ENCODE results near the gene DSG1.
"Not testable (repeated sequence)": the region's sequence is repeated elsewhere in the genome, so short reads cannot be mapped to it uniquely, and the experiment has no call there.

DSG1 gene

GRCh38 chr18:31325051-31325450, 7.1 kb downstream of the DSG1 start:
- no peak for DNase-seq (ENCODE audit: low read depth)
- H3K4me3 ChIP-seq (ENCODE audit: low read depth, low read length) = no peak overlapping the region
- no peak for TF ChIP-seq CTCF (IDR thresholded peaks at IDR 0.05; ENCODE audit: low read depth, low read length, missing control alignments)

GRCh38 chr18:31329787-31330438, 12.0 kb downstream of the DSG1 start:
- no peak for TF ChIP-seq CTCF (IDR thresholded peaks at IDR 0.05; ENCODE audit: low read depth, low read length, missing control alignments)
- no peak for DNase-seq (ENCODE audit: low read depth)
- H3K4me3 ChIP-seq (ENCODE audit: low read depth, low read length) = no peak overlapping the region

GRCh38 chr18:31343454-31343853, 25.5 kb downstream of the DSG1 start:
- TF ChIP-seq CTCF (IDR thresholded peaks at IDR 0.05; ENCODE audit: low read depth, low read length, missing control alignments) = no peak
- no peak for DNase-seq (ENCODE audit: low read depth)
- no peak overlapping the region for H3K4me3 ChIP-seq (ENCODE audit: low read depth, low read length)

GRCh38 chr18:31353336-31353735, 35.4 kb downstream of the DSG1 start:
- not testable (repeated sequence) for H3K4me3 ChIP-seq (ENCODE audit: low read depth, low read length); DNase-seq (ENCODE audit: low read depth)

GRCh38 chr18:31354990-31355389, 37.0 kb downstream of the DSG1 start:
- no peak overlapping the region for H3K4me3 ChIP-seq (ENCODE audit: low read depth, low read length)
- no peak for TF ChIP-seq CTCF (IDR thresholded peaks at IDR 0.05; ENCODE audit: low read depth, low read length, missing control alignments)

GRCh38 chr18:31356025-31356424, 38.1 kb downstream of the DSG1 start:
- no peak for DNase-seq (ENCODE audit: low read depth)
- no peak overlapping the region for H3K4me3 ChIP-seq (ENCODE audit: low read depth, low read length)
- no peak for TF ChIP-seq CTCF (IDR thresholded peaks at IDR 0.05; ENCODE audit: low read depth, low read length, missing control alignments)

More at GRCh38 chr18:31354990-31355389, 37.0 kb downstream of the DSG1 start:
- no peak for DNase-seq (ENCODE audit: low read depth)

- H3K4me3 ChIP-seq (ENCODE audit: low read depth, low read length) = no peak overlapping the region
- no peak for TF ChIP-seq CTCF (IDR thresholded peaks at IDR 0.05; ENCODE audit: low read depth, low read length, missing control alignments)
- DNase-seq (ENCODE audit: low read depth) = no peak
Observed at GRCh38 chr18:31364190-31364589, 46.2 kb downstream of the DSG1 start.
